ENCODE data around the gene RNF138.

DNA sequence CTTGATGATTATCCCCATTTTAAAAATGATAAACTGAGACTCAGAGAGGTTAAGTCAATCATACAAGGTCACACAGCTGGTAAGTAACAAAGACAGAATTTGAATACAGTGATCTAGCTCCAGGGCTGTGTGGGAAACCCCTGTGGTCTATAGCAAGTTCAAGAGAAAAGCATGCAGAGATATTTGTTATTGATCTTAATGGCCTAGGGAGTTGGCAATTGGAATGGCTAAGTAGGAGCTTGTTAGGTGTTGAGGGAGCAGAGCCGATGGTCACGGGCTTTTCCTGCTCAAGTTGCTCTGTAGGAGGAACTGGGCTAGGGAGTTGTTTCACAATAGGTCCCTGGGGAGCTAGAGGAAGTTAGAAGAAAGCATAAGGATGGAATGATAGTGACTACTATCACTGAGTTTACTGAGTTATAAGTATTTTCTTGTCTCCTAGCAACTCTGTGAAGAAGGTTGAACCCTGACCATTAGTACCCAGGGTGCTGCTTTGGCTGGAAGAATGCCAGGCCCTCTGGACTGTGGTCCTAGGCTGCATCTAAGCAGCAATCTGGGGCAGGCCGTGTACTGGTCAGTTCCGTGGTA is 43.1 kb upstream of the RNF138 start:
- TF ChIP-seq, protein P1, sequence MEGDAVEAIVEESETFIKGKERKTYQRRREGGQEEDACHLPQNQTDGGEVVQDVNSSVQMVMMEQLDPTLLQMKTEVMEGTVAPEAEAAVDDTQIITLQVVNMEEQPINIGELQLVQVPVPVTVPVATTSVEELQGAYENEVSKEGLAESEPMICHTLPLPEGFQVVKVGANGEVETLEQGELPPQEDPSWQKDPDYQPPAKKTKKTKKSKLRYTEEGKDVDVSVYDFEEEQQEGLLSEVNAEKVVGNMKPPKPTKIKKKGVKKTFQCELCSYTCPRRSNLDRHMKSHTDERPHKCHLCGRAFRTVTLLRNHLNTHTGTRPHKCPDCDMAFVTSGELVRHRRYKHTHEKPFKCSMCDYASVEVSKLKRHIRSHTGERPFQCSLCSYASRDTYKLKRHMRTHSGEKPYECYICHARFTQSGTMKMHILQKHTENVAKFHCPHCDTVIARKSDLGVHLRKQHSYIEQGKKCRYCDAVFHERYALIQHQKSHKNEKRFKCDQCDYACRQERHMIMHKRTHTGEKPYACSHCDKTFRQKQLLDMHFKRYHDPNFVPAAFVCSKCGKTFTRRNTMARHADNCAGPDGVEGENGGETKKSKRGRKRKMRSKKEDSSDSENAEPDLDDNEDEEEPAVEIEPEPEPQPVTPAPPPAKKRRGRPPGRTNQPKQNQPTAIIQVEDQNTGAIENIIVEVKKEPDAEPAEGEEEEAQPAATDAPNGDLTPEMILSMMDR (IDR thresholded peaks at IDR 0.05) = no peak
- no peak for TF ChIP-seq POLR2A (IDR thresholded peaks at IDR 0.05)
